NCI-H526 (cell line): ENCODE data around the gene NPC1.
"Not testable (repeated sequence)": the region's sequence is repeated elsewhere in the genome, so short reads cannot be mapped to it uniquely, and the experiment has no call there.

Experiments used
- DNase-seq, 2 experiments: peaks; one replicate each; lab custom pipeline; 2025; lab: John Stamatoyannopoulos, UW

Gene NPC1

DNA sequence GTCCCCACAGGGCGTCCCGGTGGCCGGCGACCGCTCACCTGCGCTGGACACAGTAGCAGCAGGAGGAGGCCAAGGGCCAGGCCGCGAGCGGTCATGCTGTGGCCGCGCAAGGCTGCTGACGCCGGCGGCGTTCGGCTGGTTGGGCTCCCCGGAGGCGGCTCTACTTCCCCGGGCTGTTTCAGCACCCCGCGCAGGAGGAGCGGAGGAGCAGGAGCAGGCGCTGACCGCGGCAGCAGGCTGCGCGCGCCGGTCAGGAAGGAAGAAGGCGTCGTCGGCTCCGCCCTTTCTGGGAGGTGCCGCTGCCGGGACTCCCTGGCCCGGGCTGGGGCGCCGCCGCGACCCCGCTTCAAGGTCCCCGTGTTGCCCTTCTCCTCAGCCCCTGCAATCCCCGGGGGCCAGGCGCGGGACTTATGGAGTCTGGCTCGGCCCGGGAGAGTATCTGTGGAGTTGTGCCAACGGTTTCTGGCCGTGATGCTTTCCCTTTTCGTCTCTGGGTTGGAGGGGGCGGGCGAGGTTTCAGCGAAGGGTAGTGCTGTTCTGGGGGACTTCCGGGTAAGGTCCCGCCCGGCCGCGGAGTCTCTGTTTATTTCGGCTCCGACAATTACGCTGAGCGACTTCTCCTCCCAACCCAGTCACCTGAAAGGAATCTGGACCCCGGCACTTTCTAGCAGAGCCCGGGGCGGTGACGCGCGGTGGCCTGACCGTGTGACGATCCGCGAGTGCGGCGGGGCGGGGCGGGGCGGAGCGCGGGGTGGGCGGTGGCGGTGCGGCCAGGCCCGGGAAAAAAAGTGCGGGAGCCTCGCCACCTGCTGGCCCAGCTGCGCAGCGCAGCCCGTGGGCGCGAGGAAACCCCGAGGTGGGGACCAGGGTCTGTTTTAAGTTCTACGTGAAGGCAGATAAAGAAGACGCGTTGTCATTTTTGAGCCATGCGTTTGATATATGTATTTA lies at the start of gene NPC1:
Gene NPC1 (minus strand): TSS at position 258 of the 948 bp plus-strand sequence. CDS start 163 bp downstream, at position 95.
- peak; percentile 51 to 88 for DNase-seq

DNA sequence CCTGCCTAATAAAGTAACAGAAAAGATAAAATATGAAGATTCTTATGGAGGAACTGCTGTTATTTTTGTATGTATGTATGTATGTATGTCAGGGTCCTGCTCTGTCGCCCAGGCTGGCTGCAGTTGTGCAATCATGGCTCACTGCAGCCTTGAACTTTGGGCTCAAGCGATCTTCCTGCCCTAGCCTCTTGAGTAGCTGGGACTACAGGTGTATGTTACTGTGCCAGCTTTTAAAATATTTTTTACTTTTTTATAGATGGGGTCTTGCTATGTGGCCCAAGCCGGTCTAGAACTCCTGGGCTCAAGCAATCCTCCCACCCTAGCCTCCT lies 49.7 kb upstream of the NPC1 start:
- no peak for DNase-seq

DNA sequence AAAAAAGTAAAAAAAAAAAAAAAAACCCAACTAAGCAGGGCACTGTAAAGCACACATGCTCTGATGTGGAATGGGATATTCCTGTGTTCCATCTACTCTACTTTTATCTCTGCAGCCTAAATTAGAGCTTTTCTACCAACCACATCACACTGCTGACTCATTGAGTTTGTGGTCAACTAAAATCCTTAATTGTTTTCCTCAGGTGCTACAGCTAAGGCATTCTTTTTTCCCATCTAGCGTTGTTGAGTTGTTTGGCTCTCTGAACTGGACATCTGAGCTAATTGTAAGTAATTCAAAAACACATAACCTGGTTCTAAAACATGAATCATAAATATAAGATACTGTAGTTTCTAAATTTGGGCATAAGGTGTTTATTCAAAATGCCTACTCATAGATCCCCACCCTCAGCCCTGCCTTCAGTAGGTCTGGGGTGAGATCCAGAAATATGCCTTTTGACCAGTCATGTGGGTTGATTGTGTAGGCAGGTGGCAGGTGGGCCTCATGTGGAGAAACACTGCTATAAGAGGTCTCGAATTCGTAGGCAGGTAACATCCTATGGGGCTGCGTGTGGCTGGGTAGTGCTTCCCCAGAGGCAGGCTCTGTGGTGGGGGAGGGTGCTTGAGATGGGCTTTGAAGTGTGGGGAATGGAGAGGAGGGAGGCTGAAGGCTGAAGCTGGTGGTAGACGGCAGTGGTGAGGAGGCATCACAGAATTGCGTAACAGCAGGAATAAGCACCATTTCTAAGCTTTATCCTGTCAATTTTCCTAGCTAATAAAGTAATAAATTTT lies 49.2 kb upstream of the NPC1 start:
- DNase-seq = no peak

DNA sequence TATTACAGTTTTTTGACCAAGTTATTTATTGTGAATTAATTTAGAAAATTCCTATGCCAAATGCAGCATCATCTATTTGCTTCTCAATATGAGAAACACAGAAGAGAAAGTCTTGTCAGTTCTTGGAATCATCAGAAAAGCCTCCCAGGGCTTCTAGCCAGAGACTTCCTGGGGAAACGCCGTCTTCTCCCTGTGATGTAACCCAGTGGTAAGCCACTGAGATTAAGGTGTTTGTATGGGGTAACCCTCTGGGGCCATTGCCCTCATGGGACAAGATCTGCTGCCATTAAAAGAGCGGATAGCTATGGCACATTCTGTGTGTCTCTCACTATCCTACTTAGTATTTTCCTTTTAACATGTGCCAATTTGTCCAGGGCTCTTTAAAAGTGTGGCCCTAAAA lies 48.4 kb upstream of the NPC1 start:
- no peak for DNase-seq

DNA sequence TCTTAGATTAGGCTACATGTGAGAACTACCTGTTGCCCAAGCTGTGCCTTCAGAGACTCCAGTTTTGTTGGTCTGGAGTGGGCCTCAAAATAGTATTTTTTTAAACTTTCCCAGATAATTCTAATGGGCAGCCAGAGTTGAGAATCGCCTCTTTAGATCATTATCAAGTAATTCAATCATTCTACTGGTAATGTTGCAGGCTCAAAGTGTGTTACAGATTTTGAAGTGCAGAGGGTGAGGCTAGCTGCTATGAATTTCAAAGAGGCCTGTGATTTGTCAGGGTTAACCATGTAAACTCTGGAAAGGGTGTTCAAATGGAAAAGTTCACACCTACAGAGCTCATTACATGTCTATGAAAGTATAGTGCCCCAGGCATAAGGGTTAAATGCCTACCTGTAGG lies 46.3 kb upstream of the NPC1 start:
- DNase-seq = no peak

DNA sequence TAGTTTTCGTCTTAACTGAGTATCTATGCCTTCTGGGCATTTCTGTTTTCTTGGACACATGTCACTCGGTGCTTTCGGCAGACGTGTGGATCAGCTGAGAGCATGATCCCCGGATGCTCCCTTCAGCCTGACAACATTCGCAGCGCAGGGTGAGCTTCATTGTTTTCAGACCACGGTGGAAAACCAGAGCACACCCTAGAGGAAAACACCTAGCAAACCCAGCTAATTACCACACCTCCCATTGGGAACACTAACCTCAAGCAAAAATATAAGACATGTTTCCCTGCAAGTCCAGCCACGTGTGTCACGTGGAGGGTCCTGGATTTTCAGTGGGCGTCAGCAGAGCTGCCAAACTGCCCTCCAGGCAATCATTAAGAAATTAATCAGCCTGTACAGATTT lies 45.4 kb upstream of the NPC1 start:
- peak in 1 of 2 experiments; percentile 34 for DNase-seq

DNA sequence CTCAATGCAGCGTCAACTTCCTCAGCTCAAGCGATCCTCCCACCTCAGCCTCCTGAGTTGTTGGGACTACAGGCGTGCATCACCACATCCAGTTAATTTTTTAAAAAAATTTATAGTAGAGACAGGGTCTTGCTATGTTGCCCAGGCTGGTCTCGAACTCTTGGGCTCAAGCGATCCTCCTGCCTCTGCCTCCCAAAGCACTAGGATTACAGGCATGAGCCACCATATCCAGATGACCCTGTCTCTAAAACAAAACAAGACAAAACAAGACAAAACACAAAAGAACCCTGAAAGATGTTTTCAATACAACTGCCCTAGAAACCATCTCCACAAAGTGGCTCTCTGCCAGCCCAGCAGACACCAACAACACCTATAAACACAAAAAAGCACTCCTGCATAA lies 45.0 kb upstream of the NPC1 start:
- no peak for DNase-seq

DNA sequence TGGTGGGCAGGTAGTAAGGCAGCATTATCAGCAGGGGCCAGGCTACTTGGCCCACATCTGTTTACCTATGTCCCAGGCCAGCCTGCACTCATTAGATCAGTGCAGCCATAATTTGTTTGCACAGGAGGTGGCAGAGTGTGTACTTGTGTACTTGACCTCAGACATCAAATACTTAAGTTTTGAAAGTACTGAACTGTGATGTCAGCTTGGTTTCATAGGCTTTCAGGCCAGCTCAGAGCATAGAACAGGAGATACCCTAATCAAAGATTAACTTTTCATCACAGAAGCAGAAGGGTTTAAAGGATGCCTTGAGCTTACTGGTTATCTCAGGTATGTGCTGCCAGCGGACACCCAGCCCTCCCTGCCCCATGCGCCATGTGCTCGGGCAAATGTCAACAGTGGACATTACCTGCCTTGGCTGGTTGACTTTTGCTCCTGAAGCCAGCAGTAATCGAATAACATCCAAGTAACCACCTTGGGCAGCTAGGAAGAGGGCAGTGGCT lies 43.2 kb upstream of the NPC1 start:
- no peak for DNase-seq

DNA sequence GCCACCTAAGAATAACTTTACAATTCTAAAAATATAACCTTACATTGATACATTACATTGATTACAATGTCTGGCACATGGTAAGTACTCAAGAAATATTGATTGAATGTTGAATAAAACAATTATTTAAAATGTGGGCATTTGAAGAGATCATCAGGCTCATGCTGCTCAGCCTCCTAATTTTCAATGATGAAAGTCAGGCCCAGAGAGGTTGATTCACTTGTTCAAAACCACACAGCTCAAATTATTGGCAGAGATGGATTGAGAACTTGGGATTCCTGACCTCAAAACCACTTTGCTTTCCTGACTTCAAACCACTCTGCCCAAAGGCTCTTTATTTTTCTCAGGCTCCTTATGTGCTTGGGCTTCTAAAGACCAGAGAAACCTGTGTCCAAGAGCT lies 41.7 kb upstream of the NPC1 start:
- DNase-seq = no peak

DNA sequence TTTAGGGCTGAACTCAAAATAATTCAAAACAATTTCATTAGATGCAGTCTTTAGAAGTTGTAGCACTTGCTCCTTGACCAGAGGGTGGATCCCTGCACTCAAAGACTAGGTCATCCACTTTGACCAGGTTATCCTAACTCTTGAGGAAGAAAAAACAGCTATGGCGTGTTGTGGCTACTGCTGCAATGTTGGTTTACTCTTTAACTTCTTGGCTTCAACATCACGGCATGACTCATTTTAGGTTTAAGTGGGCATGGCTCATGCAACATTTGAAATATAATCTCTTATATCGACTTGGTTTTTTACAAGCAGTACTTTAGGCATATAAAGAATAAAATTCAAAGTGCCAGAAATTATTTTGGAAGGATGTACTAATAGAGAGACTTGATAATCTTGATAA lies 41.0 kb upstream of the NPC1 start:
- DNase-seq = no peak

DNA sequence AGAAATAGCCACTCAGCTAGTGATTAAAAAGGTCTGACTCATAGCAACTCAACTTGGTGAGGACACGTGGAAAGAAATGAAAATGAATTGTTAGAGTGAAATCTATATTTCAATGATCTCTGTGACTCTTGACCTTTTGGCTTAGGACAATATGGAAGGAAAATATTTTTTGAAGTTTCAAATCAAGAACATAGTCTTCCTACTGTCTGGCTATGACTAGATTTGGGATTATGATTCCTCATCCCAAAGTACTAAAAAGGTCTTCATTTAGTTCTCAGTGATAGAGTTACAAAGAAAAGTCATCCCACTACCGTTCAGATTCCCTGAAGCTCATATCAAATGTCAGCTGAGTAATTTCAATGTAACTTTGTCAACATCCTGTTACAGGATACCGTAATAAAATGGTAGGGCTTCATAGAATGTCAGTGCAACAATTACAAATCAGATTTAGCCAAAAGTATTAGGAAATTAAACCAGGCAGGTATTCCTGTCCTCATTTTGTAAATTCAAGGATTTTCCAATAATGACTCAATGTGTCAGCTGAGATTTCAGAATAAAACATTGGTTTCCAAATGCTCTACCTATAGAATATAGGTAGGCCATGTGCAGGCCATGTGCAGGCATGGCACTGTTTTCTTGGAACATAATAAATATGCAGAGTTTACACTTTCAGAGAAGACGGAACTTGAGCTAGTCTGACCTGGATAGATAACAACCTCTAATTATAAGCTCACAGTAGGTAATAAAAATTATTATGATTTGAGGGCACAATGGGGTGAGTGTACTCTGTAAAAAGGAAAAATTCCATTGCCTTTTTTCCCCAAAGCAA lies 40.4 kb upstream of the NPC1 start:
- DNase-seq = no peak

DNA sequence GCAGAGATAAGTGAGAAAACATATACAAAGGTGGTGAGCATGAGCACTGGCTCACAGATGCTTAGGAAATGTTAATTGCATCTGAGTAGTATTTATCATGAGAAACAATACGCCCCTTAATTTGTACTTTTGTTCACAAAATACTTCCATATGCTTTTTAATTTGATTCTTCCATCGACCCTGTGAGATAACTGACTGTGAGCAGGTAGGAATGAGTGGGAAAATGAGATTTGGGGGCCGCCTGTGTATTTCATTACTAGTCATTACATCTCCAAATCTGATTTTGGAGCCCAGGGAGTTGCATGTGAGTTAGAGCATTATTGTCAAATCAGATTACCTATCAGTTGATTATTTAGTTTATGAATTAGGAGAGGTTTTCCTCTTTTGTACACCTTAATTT lies 36.7 kb upstream of the NPC1 start:
- no peak for DNase-seq

DNA sequence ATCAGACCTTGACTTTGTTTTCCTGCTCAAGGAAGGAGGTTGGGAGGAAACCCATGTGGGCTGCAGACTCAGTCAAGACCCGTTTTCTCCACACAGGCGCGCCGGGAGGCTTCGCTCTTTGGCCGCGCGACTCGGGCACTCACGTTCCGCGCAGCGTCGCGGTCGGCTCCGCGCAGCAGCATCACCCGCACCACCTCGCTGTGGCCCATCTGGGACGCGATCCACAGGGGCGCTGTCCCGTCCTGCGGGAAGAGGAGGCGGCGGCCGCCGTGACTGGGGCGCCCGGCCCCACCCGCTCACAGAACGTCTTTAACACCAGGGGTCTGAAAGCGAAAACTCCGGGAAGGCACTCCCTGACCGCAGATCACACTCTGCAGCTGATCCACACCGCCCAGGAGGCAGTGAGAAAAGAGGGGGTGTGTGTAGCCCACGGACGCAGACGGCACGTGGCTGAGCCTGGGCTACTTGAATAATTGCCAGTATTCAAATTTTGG lies 33.1 kb upstream of the NPC1 start:
- peak in 1 of 2 experiments; percentile 35 for DNase-seq

DNA sequence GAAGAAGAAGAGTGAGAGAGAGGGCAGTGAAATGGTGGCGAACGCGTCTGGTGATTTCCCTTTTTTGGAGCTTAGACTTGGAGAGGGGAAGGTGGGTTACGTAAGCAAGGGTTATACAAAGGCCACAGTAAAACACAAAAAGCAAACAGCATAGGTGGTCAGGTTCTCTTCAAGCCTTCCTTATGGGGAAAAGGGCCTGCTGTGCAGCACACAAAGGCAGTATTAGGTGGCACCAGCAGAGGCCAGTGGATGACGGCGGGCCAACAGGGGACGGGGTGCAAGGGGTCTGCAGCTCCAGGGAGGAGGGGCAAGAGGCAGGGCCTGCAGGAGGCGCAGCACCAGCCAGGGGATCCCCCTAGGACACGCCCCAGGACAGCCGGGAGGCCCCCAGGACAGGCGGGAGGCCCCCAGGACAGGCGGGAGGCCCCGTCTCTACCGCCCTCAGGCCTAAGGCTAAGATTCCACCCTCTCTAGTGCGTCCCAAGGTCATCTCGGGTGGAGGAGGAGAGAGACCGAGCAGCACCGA lies 32.6 kb upstream of the NPC1 start:
- DNase-seq = peak in 1 of 2 experiments; percentile 9

DNA sequence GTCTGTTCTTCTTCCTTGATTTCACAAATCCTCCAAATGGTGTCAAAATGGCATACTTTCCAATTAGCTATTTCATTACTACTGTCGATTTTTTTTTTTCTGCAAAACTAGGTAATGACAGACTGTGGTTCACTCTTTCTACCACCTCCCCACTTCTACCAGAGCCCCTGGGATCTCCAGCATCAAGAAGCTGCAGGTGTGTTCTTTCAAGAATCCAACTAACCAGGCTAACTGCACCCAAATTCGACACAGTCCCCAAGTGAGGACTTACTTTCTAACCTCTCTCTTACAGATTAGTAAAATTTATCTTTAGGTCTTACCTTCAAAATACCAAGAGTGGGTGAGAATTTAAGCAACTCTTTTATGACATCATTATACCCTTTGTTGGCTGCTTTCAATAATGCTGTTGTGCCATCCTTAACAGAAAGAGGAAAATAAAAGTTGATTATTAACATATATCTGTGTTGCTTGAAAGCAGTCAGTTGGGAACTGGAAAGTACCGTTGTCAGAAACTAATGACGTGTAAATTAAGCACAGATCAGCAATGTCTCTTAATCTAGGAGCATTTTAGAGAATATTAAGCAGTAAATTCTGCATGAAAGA lies 31.2 kb upstream of the NPC1 start:
- no peak for DNase-seq

DNA sequence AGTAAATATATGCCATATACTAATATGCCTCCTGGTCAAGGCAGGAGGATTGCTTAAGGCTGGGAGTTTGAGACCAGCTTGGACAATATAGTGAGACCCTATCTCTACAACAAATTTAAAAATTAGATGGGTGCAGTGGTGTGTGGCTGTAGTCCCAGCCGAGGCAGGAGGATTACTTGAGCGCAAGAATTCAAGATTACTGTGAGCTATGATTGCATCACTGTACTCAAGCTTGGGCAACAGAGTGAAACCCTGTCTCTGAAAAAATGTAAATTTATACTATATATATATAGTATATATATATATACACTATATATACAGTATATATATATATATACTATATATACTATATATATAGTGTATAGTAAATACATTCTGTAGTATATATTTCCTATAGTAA lies 30.0 kb upstream of the NPC1 start:
- DNase-seq = no peak

DNA sequence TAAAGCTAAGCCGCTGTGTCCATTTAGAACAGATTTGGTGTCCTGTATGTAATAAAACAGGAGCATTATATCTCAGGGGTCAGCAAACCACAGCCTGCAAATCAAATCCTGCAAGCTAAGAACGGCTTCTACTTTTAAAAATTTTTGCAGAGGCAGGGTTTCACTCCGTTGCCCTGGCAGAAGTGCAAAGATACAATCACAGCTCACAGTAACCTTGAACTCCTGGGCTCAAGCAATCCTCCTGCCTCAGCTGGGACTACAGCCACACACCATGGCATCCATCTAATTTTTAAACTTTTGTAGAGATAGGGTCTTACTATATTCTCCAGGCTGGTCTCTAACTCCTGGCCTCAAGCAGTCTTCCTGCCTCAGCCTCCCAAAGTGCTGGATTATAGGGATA lies 28.6 kb upstream of the NPC1 start:
- DNase-seq = no peak

DNA sequence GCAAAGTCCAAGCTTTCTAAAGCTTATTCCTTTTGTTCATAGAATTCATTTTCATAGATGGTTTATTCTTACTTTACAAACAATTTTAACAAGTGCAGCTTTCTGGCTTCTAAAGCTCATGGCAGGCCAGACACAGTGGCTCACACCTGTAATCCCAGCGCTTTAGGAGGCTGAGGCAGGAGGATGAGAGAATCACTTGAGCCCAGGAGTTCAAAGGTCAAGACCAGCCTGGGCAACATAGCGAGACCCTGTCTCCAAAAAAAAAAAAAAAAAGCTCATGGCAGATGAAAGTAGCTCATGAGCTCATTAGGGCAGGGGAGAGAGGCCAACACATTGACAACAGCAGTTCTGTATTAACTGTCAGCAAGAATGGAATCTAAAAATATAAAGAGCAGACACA lies 28.1 kb upstream of the NPC1 start:
- DNase-seq = no peak

DNA sequence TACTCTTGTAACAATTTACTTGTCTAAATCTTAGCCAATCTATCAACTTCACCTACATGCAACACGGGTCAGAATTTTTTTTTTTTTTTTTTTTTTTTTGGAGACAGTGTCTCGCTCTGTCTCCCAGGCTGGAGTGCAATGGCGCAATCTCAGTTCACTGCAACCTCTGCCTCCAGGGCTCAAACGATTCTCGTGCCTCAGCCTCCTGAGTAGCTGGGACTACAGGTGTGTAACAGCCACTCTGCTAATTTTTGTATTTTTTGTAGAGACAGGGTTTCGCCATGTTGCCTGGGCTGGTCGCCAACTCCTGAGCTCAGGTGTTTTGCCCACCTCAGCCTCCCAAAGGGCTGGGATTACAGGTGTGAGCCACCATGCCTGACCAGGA lies 26.8 kb upstream of the NPC1 start:
- DNase-seq = not testable (repeated sequence)

DNA sequence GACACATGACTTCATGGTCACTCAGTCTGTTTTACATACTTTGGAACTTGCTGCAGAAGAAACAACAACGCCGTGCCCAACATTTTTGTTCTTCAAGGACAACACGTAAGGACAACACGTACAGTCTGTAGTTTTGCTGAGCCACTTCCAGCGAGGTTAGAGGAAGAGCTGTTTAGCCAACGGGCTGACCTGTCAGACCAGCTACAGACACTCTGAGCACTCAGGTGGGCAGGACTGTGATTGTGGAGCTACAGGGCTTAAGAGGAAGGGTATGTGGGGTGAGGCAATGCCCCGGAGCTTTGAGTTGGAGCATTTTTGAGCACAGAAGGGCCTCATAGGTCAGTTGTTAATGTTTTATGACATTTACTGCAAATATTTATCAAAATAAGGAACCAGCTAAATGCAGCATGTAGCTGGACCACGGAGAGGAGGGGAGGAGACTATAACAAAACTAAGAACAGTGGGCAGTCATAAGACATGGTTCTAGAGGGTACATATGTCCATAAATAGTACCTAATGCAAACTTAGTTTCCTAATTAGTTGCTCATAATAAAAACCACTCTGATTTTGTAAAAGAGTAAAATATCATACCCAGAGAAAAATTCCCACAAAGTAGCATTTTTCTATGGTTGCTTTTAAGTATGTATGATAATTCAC lies 26.3 kb upstream of the NPC1 start:
- DNase-seq = no peak
